Tibial artery (tissue), 4 donors: ENCODE data around the gene TRIP11.

Source experiments
- DNase-seq, 2 donors: peaks; one replicate each; pipeline ENCODE4 v3.0.0-alpha.2; 2019
- H3K27ac ChIP-seq, 2 donors: fragments of 200-600 bp; sonication (generic) in 1 of 2; 1 replicate in 1 of 2; 2 replicates in 1 of 2; pipeline ENCODE4 v1.5.1; 2018 to 2019; ENCODE audit warnings: mild to moderate bottlenecking in 1 of 2
- H3K27me3 ChIP-seq, 2 donors: fragments of 200-600 bp; sonication (generic) in 1 of 2; one replicate each; pipeline versions ENCODE4 v1.5.1 to v1.6.0; 2016 to 2019
- H3K36me3 ChIP-seq, 3 donors: fragments of 200-600 bp; sonication (generic) in 2 of 3; one replicate each; pipeline ENCODE4 v1.5.1; 2016 to 2019; ENCODE audit warnings: mild to moderate bottlenecking in 2 of 3
- H3K4me1 ChIP-seq, 4 donors: fragments of 200-600 bp; sonication (generic) in 2 of 4; 1 replicate in 3 of 4; 2 replicates in 1 of 4; pipeline ENCODE4 v1.5.1; 2016 to 2019
- H3K4me3 ChIP-seq, 2 donors: fragments of 200-600 bp; sonication (generic) in 1 of 2; 1 replicate in 1 of 2; 2 replicates in 1 of 2; pipeline ENCODE4 v1.5.1; 2018 to 2019; ENCODE audit warnings: mild to moderate bottlenecking in 2 of 2
- H3K9me3 ChIP-seq, 3 donors: fragments of 200-600 bp; sonication (generic) in 1 of 3; one replicate each; pipeline ENCODE4 v1.5.1; 2016 to 2019
- CTCF ChIP-seq, 2 experiments: fragments of 200-600 bp in 1 of 2; fragments of 450-650 bp in 1 of 2; IDR thresholded peaks; one replicate each; pipeline ENCODE4 v1.5.1; 2017 to 2019; ENCODE audit warnings: antibody characterized with exemption in 2 of 2, mild to moderate bottlenecking in 1 of 2, moderate library complexity in 1 of 2
- intact Hi-C: fragments of 100-400 bp; cut with DNase I; formaldehyde crosslinking; loops from one replicate; pipeline ENCODE4 v1.15.0; 2023; ENCODE audit warnings: low total_unique reads

The TRIP11 gene

GRCh38 chr14:91920526-91920925, 119.3 kb downstream of the TRIP11 start:
- peaks cover 0 to 85% (median 56%) of the 10 kb centered on the region in 4 donors for H3K4me1 ChIP-seq
- DNase-seq, result no peak

DNA sequence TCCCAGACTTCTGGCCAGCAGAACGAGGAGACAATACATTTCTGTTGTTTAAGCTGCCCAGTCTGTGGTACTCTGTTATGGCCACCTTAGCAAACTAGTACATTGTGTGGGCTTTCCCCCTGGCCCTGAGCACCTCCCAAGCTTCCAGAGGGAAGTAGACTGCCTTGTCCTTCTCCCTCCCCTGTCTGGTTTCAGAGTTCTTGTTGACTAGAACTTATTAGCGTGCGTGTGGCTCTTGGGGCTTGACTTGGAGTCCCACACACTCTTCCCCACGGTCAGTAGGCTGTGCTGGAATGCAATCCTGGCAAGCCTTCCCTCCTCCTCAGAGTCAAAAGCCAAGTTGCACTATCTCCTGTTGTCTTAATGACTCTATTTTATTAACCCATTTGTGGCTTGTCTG, 120.0 kb downstream of the TRIP11 start:
- peak; percentile 63 to 81 for DNase-seq
- peaks cover 0 to 7% (median 0%) of the 10 kb centered on the region in 3 donors for H3K36me3 ChIP-seq
- peak overlapping the region; percentile 60 to 71 for H3K27ac ChIP-seq
- H3K4me3 ChIP-seq, result no peak overlapping the region
- TF ChIP-seq CTCF (IDR thresholded peaks at IDR 0.05), result no peak
- H3K27me3 ChIP-seq, result no peaks in the 10 kb centered on the region
- H3K9me3 ChIP-seq, result no peaks in the 10 kb centered on the region
- intact Hi-C loops, result no loop called here
- H3K4me1 ChIP-seq, result peaks cover 0 to 78% (median 49%) of the 10 kb centered on the region in 4 donors

More at GRCh38 chr14:91920526-91920925, 119.3 kb downstream of the TRIP11 start:
- Histone ChIP-seq H3K9me3 (no peaks in the 10 kb centered on the region), H3K4me3 (no peak overlapping the region), H3K27me3 (no peaks in the 10 kb centered on the region), H3K36me3 (peaks cover 0 to 7% (median 2%) of the 10 kb centered on the region in 3 donors), H3K27ac (peak overlapping the region; percentile 60 to 71)
- intact Hi-C loops, result no loop called here
- no peak for TF ChIP-seq CTCF (IDR thresholded peaks at IDR 0.05)

GRCh38 chr14:91918186-91918883, 121.5 kb downstream of the TRIP11 start:
- Histone ChIP-seq H3K9me3 (no peaks in the 10 kb centered on the region), H3K27me3 (no peaks in the 10 kb centered on the region), H3K4me3 (no peak overlapping the region), H3K36me3 (peaks cover 0 to 7% (median 0%) of the 10 kb centered on the region in 3 donors), H3K27ac (peak overlapping the region; percentile 60 to 71), H3K4me1 (peaks cover 0 to 63% (median 44%) of the 10 kb centered on the region in 4 donors)
- no peak for TF ChIP-seq CTCF (IDR thresholded peaks at IDR 0.05)
- DNase-seq, result no peak
- intact Hi-C loops, result no loop called here
